ENCODE measurements around the gene AP2A1. TPM values are rescaled to one million over a fixed set of nuclear protein-coding genes. Genes with fewer than 3 reads are reported as not detected.

The AP2A1 gene
- total RNA-seq, 1 experiment from 2014 or later, result 107 TPM

- ChIA-PET CTCF (no interaction called here), POLR2A (no interaction called here)
- intact Hi-C loops (cut with micrococcal nuclease; ENCODE audit: unreplicated experiment), result no loop called here
- BruUV-seq (replicated peaks), result no TSS peak
- no peak overlapping the region for H3K4me3 Mint-ChIP-seq (ENCODE audit: unreplicated experiment)
- Histone ChIP-seq H3K9me3 (no peaks in the 10 kb centered on the region), H3K4me1 (no peaks in the 10 kb centered on the region), H3K36me3 (ENCODE audit: control insufficient read depth, insufficient read depth, low read length) (peaks cover 1% of the 10 kb centered on the region), H3K4me3 (ENCODE audit: low read depth, low read length) (no peak overlapping the region), H3K27me3 (replicated peaks; ENCODE audit: control insufficient read depth, insufficient read depth, low read length) (no peaks in the 10 kb centered on the region)
- H3K27ac Mint-ChIP-seq (ENCODE audit: unreplicated experiment), result no peak overlapping the region
- no peak for TF ChIP-seq CTCF (IDR thresholded peaks at IDR 0.05; ENCODE audit: insufficient read depth in 1 of 2, low read depth in 1 of 2, low read length in 1 of 2, severe bottlenecking in 1 of 2, unreplicated experiment in 1 of 2)
- no peaks in the 10 kb centered on the region for H3K27me3 Mint-ChIP-seq (ENCODE audit: insufficient read depth, unreplicated experiment)
- H3K9me3 Mint-ChIP-seq (ENCODE audit: unreplicated experiment), result no peaks in the 10 kb centered on the region
- DNase-seq, result no peak
- H3K36me3 Mint-ChIP-seq (ENCODE audit: insufficient read depth, unreplicated experiment), result peaks cover 76% of the 10 kb centered on the region
- H3K4me1 Mint-ChIP-seq (ENCODE audit: low read depth, unreplicated experiment), result no peaks in the 10 kb centered on the region
These were observed 31.8 kb downstream of the AP2A1 start for GRCh38 chr19:49798574-49798973.

- Mint-ChIP-seq H3K4me1 (ENCODE audit: low read depth, unreplicated experiment) (no peaks in the 10 kb centered on the region), H3K9me3 (ENCODE audit: unreplicated experiment) (no peaks in the 10 kb centered on the region), H3K27me3 (ENCODE audit: insufficient read depth, unreplicated experiment) (no peaks in the 10 kb centered on the region), H3K4me3 (ENCODE audit: unreplicated experiment) (no peak overlapping the region), H3K27ac (ENCODE audit: unreplicated experiment) (no peak overlapping the region), H3K36me3 (ENCODE audit: insufficient read depth, unreplicated experiment) (peaks cover 76% of the 10 kb centered on the region)
- no peak for TF ChIP-seq CTCF (IDR thresholded peaks at IDR 0.05; ENCODE audit: insufficient read depth in 1 of 2, low read depth in 1 of 2, low read length in 1 of 2, severe bottlenecking in 1 of 2, unreplicated experiment in 1 of 2)
- no peaks in the 10 kb centered on the region for H3K9me3 ChIP-seq
- no TSS peak for BruUV-seq (replicated peaks)
- ChIA-PET CTCF (no interaction called here), POLR2A (no interaction called here)
- no peaks in the 10 kb centered on the region for H3K27me3 ChIP-seq (replicated peaks; ENCODE audit: control insufficient read depth, insufficient read depth, low read length)
- no peak overlapping the region for H3K4me3 ChIP-seq (ENCODE audit: low read depth, low read length)
- H3K36me3 ChIP-seq (ENCODE audit: control insufficient read depth, insufficient read depth, low read length), result peaks cover 1% of the 10 kb centered on the region
- intact Hi-C loops (cut with micrococcal nuclease; ENCODE audit: unreplicated experiment), result no loop called here
- DNase-seq, result no peak
- no peaks in the 10 kb centered on the region for H3K4me1 ChIP-seq
These were observed 32.5 kb downstream of the AP2A1 start for GRCh38 chr19:49799271-49799797.

DNA sequence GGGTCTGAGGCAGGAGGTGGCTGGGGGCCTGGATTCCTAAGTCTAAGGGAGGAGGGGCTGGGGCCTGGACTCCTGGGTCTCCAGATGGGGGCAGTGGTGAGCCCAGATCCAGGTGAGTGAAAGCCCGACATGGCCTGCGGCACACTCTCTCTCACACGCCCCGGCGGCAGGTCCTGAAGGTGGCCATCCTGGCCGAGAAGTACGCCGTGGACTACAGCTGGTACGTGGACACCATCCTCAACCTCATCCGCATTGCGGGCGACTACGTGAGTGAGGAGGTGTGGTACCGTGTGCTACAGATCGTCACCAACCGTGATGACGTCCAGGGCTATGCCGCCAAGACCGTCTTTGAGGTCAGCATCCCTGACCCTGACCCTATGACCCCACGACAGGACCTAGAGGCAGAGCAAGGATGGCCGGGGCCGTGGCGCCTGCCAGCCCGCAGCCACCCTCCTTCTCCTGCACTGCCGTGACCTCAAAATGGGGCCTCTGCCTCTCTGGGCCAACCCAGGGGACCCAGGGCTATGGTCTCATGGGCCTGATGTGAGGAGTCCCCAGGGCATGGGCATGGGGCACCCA is 33.1 kb downstream of the AP2A1 start:
- H3K4me3 ChIP-seq (ENCODE audit: low read depth, low read length), result no peak overlapping the region
- CTCF ChIA-PET, result no interaction called here
- POLR2A ChIA-PET, result no interaction called here
- Mint-ChIP-seq H3K4me1 (ENCODE audit: low read depth, unreplicated experiment) (no peaks in the 10 kb centered on the region), H3K4me3 (ENCODE audit: unreplicated experiment) (no peak overlapping the region), H3K9me3 (ENCODE audit: unreplicated experiment) (no peaks in the 10 kb centered on the region), H3K27me3 (ENCODE audit: insufficient read depth, unreplicated experiment) (no peaks in the 10 kb centered on the region), H3K27ac (ENCODE audit: unreplicated experiment) (no peak overlapping the region), H3K36me3 (ENCODE audit: insufficient read depth, unreplicated experiment) (peaks cover 70% of the 10 kb centered on the region)
- intact Hi-C loops (cut with micrococcal nuclease; ENCODE audit: unreplicated experiment), result no loop called here
- BruUV-seq (replicated peaks), result no TSS peak
- no peaks in the 10 kb centered on the region for H3K9me3 ChIP-seq
- DNase-seq, result no peak
- no peaks in the 10 kb centered on the region for H3K27me3 ChIP-seq (replicated peaks; ENCODE audit: control insufficient read depth, insufficient read depth, low read length)
- H3K36me3 ChIP-seq (ENCODE audit: control insufficient read depth, insufficient read depth, low read length), result peaks cover 1% of the 10 kb centered on the region
- H3K4me1 ChIP-seq, result no peaks in the 10 kb centered on the region
- TF ChIP-seq CTCF (IDR thresholded peaks at IDR 0.05; ENCODE audit: insufficient read depth in 1 of 2, low read depth in 1 of 2, low read length in 1 of 2, severe bottlenecking in 1 of 2, unreplicated experiment in 1 of 2), result peak in 1 of 2 experiments; percentile 13
